Upper lobe of left lung (tissue), 4 donors: Measurements from ENCODE around the gene ULK1.

Experiments
- EP300 ChIP-seq, 4 donors: sonication (generic); formaldehyde crosslinking; IDR thresholded peaks; one replicate each; pipeline ENCODE4 v1.5.1; 2017; ENCODE audit warnings: antibody characterized with exemption in 4 of 4, control low read depth in 2 of 4
- TF ChIP-seq, protein P1 (sequence below), 6 experiments: fragments of 450-650 bp in 4 of 6; fragments of 200-600 bp in 2 of 6; sonication (generic) in 2 of 6; IDR thresholded peaks; one replicate each; pipeline ENCODE4 v1.5.1; 2016 to 2019; ENCODE audit warnings: antibody characterized with exemption in 6 of 6

DNA sequence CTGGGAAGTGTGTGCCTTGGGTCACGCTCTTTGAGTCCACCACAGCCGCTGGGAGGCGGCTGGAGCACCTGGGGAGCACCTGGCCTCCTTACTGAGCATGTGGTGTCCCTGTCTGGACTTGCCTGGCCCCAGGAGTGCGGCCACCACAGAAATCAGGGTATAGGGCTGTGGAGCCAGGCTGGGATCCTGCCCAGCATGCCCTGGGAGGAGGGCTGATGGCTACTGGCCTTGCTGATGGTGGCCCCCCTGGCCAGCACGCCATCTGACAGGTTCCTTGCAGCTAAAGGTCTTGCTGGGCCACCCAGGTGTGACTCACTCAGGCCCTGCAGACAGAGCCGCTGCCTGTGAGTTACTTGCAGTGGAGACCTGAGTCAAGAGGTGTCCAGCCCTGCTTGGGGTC lies 6.0 kb downstream of the ULK1 start:
- TF ChIP-seq, protein P1, sequence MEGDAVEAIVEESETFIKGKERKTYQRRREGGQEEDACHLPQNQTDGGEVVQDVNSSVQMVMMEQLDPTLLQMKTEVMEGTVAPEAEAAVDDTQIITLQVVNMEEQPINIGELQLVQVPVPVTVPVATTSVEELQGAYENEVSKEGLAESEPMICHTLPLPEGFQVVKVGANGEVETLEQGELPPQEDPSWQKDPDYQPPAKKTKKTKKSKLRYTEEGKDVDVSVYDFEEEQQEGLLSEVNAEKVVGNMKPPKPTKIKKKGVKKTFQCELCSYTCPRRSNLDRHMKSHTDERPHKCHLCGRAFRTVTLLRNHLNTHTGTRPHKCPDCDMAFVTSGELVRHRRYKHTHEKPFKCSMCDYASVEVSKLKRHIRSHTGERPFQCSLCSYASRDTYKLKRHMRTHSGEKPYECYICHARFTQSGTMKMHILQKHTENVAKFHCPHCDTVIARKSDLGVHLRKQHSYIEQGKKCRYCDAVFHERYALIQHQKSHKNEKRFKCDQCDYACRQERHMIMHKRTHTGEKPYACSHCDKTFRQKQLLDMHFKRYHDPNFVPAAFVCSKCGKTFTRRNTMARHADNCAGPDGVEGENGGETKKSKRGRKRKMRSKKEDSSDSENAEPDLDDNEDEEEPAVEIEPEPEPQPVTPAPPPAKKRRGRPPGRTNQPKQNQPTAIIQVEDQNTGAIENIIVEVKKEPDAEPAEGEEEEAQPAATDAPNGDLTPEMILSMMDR (IDR thresholded peaks at IDR 0.05), result no peak
- no peak for TF ChIP-seq EP300 (IDR thresholded peaks at IDR 0.05)
